Fibroblast of skin of right biceps (primary cell): ENCODE measurements around the gene ETV7.

Source experiments
- DNase-seq: peaks from one replicate; pipeline ENCODE4 v3.0.0-alpha.2; 2013

Gene ETV7

DNA sequence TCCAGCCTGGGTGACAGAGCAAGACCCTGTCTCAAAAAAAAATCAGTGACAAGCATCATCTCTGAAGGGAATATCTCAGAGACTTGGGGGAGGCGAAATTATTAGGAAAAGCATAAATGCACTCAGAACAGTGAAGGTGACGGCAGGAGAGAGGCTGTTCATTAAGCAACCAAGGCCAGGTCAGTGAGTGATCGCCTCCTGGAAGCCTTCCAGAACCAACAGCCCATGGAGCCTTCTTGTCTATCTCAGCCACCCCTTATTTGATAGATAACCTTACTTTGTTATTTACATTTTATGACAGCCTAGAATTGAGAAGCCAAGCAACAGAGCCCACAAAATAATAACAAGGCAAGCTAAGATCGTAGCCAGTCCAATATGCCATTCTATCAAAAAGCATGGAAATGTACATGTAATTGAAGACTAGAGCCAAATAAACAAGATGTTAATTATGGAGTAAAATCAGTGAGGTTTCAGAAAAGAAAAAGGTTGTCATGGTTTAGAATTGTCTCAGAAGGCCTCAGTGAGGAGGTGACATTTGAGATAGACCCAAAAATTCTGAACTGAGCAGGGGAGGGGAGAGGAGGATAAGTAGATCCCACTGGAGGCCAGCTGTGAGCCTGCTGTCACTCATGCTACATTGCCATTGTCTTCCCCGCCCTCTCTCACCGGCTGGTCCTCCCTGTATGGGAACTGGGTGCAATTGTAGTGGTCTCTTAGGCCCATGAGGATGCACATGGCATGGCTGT lies 68.6 kb downstream of the ETV7 start:
- DNase-seq, result no peak

DNA sequence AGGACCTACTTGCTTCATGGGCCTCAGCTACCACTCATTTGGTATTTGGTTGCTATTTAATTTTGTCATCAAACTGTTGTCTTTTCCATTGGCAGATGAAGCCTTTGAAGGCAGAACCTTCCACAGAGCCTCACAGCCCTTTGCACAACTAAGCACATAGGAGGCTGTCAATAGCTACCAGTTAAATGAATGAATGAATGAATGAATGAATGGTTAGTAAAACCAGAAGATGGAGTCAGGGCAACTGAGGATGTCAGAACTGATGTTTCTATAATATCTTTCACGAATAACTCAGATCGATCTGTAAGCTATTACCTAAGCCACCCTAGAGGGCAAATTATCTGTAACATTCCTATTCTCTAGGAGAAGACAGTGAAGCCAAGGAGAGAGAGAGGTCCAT lies 69.8 kb downstream of the ETV7 start:
- no peak for DNase-seq
